OCI-LY7 (cell line): ENCODE measurements around the gene PHF21B.

Experiments used
- EZH2phosphoT487 ChIP-seq: fragments of 200-600 bp; sonication (generic); IDR thresholded peaks from 2 replicates; pipeline ENCODE4 v1.6.1; 2018; ENCODE audit warnings: low read depth, borderline replicate concordance, mild to moderate bottlenecking, mixed run types, antibody characterized with exemption, low read length, moderate library complexity, mixed read lengths
- TF ChIP-seq, protein P1 (sequence below): fragments of 200-600 bp; sonication (generic); conservative IDR thresholded peaks from 2 replicates; pipeline ENCODE4 v1.5.1; 2014; ENCODE audit warnings: mild to moderate bottlenecking, antibody characterized with exemption, low read length, moderate library complexity, mixed read lengths

DNA sequence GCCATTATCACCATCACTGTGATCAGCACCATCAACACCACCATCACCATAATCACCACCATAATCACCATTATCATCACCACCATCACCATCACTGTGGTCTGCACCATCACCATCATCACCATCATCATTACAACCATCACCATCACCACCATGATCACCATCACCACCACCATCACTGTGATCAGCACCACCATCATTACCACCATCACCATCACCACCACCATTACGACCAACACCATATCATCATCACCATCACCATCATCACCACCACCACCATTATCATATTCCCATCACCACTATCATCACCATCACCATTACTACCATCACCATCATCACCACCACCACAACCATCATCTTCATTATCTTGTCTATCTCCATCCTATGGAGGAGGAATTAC, 125.2 kb downstream of the PHF21B start:
- TF ChIP-seq, protein P1, sequence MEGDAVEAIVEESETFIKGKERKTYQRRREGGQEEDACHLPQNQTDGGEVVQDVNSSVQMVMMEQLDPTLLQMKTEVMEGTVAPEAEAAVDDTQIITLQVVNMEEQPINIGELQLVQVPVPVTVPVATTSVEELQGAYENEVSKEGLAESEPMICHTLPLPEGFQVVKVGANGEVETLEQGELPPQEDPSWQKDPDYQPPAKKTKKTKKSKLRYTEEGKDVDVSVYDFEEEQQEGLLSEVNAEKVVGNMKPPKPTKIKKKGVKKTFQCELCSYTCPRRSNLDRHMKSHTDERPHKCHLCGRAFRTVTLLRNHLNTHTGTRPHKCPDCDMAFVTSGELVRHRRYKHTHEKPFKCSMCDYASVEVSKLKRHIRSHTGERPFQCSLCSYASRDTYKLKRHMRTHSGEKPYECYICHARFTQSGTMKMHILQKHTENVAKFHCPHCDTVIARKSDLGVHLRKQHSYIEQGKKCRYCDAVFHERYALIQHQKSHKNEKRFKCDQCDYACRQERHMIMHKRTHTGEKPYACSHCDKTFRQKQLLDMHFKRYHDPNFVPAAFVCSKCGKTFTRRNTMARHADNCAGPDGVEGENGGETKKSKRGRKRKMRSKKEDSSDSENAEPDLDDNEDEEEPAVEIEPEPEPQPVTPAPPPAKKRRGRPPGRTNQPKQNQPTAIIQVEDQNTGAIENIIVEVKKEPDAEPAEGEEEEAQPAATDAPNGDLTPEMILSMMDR = no peak
- TF ChIP-seq EZH2phosphoT487 = no peak
